ENCODE measurements around the gene ZMYM4.
"Not testable (repeated sequence)": the region's sequence is repeated elsewhere in the genome, so short reads cannot be mapped to it uniquely, and the experiment has no call there.

The ZMYM4 gene

DNA sequence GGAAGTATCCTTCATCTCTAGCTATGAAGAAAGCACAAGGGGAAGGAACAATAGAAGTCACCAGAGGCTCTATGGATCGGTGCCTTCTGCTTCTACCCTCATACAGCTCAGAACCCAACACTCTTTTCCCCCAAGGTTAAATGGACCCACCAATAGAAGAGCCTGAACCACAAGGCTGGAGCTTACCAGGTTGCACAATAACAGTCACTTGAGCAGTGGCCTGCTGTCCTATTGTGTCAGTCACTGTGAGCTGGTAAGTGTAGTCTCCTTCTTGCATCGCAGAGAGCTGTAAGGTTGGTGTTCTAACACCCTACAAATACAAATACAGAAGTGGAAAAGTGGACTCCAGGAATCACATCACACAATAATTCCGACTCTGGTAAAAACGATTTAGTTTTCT, 185.7 kb downstream of the ZMYM4 start:
- DNase-seq (ENCODE audit: low read depth) = no peak

DNA sequence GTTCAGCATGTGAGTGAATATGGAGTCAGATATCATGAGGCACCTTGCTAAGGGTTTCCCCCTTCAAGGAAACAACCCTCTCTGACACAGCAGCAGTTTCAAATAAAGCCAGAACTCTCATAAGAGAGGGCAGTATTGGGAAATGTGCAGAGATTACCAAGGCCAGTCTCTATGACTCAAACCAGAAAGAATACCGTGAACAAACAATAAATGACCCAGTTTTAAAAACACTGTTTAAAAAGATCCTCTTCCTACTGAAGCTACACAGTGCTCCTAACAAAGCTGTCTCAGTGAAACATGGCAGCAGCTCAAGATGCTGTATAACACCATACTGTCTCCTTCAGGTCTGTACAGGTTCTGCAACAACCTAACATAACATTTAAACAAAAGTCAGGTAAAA, 186.1 kb downstream of the ZMYM4 start:
- DNase-seq (ENCODE audit: low read depth) = no peak

DNA sequence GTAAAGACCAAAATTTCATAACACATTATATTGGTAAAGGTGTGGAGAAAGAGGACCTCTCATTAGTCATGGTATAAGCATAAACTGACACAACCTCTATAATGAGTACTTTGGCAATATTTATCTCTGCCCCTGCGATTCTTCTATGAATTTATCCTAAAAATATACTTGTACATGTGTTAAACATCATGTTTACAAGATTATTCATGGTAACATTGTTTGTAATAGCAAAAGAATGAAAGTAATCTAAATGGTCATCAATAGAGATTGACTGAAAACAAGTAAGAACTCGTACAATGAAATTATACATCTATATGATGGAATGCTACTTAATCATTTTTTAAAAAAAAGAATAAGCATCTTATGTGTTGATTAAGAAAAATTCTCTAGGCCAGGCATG, 192.3 kb downstream of the ZMYM4 start:
- no peak for DNase-seq (ENCODE audit: low read depth)

DNA sequence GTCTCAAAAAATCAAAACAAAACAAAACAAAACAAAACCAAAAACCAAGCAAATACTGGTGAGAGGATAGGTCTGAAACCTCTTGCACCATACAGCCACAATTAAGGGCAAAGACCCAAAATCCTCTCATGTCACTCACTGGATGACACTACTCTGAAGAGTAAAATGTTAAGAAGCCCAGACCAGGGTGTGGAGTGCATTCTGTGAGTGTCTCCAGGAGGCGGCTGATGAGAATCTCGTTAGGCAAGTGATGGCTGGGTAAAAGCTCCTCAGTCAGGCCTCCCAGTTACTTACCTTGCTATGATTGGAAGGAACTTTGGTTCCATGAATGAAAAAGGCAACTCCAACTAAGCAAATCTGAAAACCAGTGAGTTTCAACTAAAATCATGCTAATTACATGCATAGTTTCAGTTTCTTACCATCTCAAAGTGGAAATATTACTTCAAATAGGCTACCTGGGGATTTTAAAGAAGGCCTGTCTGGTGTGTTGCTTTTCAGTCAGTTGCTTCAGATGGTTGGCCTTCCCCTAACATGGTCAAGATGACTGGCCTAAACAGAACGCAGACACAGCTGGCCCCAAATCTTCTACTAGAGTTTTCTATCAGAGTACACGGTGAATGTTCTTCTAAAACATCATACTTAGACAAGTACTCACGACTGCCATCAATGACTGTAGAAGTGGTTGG, 193.6 kb downstream of the ZMYM4 start:
- no peak for DNase-seq (ENCODE audit: low read depth)

GRCh38 chr1:35463232-35463631, 194.7 kb downstream of the ZMYM4 start:
- DNase-seq (ENCODE audit: low read depth) = no peak

DNA sequence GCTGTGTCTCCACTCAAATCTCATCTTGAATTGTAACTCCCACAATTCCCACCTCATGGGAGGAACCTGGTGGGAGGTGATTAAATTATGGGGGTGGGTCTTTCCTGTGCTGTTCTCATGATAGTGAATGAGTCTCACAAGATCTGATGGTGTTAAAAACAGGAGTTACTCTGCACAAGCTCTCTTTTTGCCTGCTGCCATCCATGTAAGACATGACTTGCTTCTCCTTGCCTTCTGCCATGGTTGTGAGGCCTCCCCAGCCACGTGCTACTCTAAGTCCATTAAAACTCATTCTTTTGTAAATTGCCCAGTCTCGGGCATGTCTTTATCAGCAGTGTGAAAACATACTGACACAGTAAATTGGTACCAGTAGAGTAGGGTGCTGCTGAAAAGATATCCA, 195.2 kb downstream of the ZMYM4 start:
- not testable (repeated sequence) for DNase-seq (ENCODE audit: low read depth)

GRCh38 chr1:35466120-35466519, 197.6 kb downstream of the ZMYM4 start:
- DNase-seq (ENCODE audit: low read depth) = no peak

GRCh38 chr1:35470977-35471613, 202.6 kb downstream of the ZMYM4 start:
- no peak for DNase-seq (ENCODE audit: low read depth)

All from stimulated activated CD4-positive, alpha-beta T cell treated with anti-CD3 and anti-CD28 coated beads, Interleukin-2, amount 100 ng/mL, for 4 hours (primary cell).